Right atrium auricular region (tissue), 2 donors: ENCODE measurements around the gene BBS9. TPM values are rescaled to one million over a fixed set of nuclear protein-coding genes. Genes with fewer than 3 reads are reported as not detected.

ENCODE experiments used
- DNase-seq: peaks from one replicate; pipeline ENCODE4 v3.0.0-alpha.2; 2019; ENCODE audit warnings: low spot score
- H3K27ac ChIP-seq, 2 donors: fragments of 200-600 bp; sonication (generic); 1 replicate in 1 of 2; 2 replicates in 1 of 2; pipeline ENCODE4 v1.5.1; 2016 to 2019
- H3K27me3 ChIP-seq, 2 donors: fragments of 200-600 bp; sonication (generic); one replicate each; pipeline versions ENCODE4 v1.5.1 to v1.6.0; 2017 to 2019
- H3K36me3 ChIP-seq: fragments of 200-600 bp; sonication (generic); one replicate; pipeline ENCODE4 v1.5.1; 2016
- H3K4me1 ChIP-seq, 2 donors: fragments of 200-600 bp; sonication (generic); one replicate each; pipeline versions ENCODE4 v1.5.1 to v1.6.0; 2017 to 2019
- H3K4me3 ChIP-seq, 2 donors: fragments of 200-600 bp; sonication (generic); 1 replicate in 1 of 2; 2 replicates in 1 of 2; pipeline ENCODE4 v1.5.1; 2017 to 2019; ENCODE audit warnings: mild to moderate bottlenecking in 1 of 2, moderate library complexity in 1 of 2
- H3K9me3 ChIP-seq, 2 donors: fragments of 200-600 bp; sonication (generic); one replicate each; pipeline ENCODE4 v1.5.1; 2019
- total RNA-seq, 2 donors: library from RNA; depleted of rRNA; stranded (reverse); fragments of >200 nt; gene quantifications; one replicate each; pipeline ENCODE4 v1.1.0, GENCODE V29; 2016
- TF ChIP-seq, protein P1 (sequence below), 2 donors: fragments of 200-600 bp; sonication (generic); IDR thresholded peaks; one replicate each; pipeline ENCODE4 v1.5.1; 2019; ENCODE audit warnings: antibody characterized with exemption in 2 of 2

The BBS9 gene
- total RNA-seq, 2 donors from 2014 or later = 13.3 to 13.8 TPM

DNA sequence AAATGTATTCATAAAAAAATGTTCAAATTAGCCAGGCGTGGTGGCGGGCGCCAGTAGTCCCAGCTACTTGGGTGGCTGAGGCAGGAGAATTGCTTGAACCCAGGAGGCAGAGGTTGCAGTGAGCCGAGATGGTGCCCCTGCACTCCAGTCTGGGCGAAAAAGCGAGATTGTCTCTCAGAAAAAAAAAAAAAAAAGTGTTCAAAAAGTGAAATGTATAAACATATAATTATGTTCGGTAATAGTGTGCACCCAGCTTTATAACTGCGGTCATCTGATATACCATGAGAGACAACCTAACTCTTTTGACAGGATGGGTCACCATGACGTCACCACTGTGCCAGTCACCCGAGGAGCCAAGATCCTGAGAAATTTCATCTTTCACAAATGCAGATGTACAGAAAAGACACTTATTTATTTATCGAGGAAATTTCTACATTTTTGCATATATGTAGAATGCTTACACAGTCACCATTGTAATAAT lies 19.6 kb upstream of the BBS9 start:
- no peaks in the 10 kb centered on the region for H3K27me3 ChIP-seq
- peak overlapping the region; percentile 19 to 41 for H3K27ac ChIP-seq
- no peaks in the 10 kb centered on the region for H3K36me3 ChIP-seq
- no peak for DNase-seq
- H3K9me3 ChIP-seq = no peaks in the 10 kb centered on the region
- H3K4me1 ChIP-seq = peaks cover 0 to 37% of the 10 kb centered on the region in 2 donors
- H3K4me3 ChIP-seq = peak overlapping the region; percentile 94 to 96
- TF ChIP-seq, protein P1, sequence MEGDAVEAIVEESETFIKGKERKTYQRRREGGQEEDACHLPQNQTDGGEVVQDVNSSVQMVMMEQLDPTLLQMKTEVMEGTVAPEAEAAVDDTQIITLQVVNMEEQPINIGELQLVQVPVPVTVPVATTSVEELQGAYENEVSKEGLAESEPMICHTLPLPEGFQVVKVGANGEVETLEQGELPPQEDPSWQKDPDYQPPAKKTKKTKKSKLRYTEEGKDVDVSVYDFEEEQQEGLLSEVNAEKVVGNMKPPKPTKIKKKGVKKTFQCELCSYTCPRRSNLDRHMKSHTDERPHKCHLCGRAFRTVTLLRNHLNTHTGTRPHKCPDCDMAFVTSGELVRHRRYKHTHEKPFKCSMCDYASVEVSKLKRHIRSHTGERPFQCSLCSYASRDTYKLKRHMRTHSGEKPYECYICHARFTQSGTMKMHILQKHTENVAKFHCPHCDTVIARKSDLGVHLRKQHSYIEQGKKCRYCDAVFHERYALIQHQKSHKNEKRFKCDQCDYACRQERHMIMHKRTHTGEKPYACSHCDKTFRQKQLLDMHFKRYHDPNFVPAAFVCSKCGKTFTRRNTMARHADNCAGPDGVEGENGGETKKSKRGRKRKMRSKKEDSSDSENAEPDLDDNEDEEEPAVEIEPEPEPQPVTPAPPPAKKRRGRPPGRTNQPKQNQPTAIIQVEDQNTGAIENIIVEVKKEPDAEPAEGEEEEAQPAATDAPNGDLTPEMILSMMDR (IDR thresholded peaks at IDR 0.05) = no peak

DNA sequence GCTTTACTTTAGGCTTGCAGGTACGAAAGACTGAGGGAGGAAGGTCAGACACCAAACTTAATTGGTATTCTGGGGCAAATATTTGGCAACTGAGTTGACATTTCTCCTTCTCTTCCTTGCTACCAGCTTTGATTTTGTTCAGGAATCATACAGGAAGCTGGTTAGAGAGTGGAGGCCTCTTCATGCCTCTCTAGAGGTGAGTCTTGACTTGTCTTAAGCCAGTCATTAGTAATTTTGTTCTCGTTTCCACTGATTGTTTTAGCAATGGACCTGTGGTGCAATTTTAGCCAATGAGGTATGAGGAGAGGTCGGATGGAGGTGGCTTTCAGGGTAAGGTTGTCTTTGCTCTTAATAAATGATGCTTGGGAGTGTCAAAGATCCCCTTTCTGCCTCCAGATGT lies 17.8 kb upstream of the BBS9 start:
- H3K9me3 ChIP-seq = no peaks in the 10 kb centered on the region
- H3K27me3 ChIP-seq = no peaks in the 10 kb centered on the region
- no peak overlapping the region for H3K4me3 ChIP-seq
- no peak overlapping the region for H3K27ac ChIP-seq
- DNase-seq = no peak
- peaks cover 0 to 24% of the 10 kb centered on the region in 2 donors for H3K4me1 ChIP-seq
- TF ChIP-seq, protein P1 (IDR thresholded peaks at IDR 0.05) = no peak
- no peaks in the 10 kb centered on the region for H3K36me3 ChIP-seq

DNA sequence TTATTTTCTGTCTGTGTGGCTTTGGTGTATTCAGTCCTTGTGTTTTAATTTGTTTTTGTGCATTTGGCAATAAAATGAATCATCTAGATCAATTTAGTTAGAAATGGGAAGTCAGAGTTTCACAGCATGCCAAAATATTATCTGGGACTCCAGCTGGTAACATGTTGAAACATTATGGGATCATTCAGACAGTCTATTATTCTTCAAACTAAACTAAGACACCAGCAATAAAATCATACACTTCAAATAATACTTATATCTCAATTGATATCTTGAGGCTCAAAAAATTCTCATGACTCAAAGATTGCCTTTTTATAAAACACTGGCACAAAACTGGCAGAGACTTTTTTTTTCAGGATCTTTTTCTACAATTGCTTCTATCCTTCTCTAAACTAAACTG lies 14.4 kb upstream of the BBS9 start:
- no peaks in the 10 kb centered on the region for H3K27me3 ChIP-seq
- H3K4me1 ChIP-seq = no peaks in the 10 kb centered on the region
- DNase-seq = no peak

DNA sequence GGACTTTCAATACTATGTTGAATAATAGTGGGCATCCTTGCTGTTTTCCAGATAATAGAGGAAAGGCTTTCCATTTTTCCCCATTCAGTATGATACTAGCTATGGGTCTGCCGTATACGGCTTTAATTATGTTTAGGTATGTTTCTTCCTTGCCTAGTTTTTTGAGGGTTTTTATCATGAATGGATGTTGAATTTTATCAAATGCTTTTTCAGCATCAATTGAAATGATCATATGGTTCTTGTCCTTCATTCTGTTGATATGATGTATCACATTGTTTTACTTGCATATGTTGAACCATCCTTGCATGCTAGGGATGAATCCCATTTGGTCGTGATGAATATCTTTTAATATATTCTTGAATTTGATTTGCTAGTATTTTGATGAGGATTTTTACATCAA lies 11.0 kb upstream of the BBS9 start:
- TF ChIP-seq, protein P1 (IDR thresholded peaks at IDR 0.05) = no peak
- Histone ChIP-seq H3K27me3 (no peaks in the 10 kb centered on the region), H3K9me3 (peaks cover 0 to 8% of the 10 kb centered on the region in 2 donors), H3K4me3 (no peak overlapping the region), H3K36me3 (no peaks in the 10 kb centered on the region), H3K4me1 (no peaks in the 10 kb centered on the region), H3K27ac (no peak overlapping the region)
- DNase-seq = no peak

More for the DNA sequence above, 14.4 kb upstream of the BBS9 start:
- H3K9me3 ChIP-seq = peaks cover 0 to 8% of the 10 kb centered on the region in 2 donors
- no peak overlapping the region for H3K4me3 ChIP-seq
- H3K27ac ChIP-seq = no peak overlapping the region
- no peaks in the 10 kb centered on the region for H3K36me3 ChIP-seq
- TF ChIP-seq, protein P1 (IDR thresholded peaks at IDR 0.05) = no peak

DNA sequence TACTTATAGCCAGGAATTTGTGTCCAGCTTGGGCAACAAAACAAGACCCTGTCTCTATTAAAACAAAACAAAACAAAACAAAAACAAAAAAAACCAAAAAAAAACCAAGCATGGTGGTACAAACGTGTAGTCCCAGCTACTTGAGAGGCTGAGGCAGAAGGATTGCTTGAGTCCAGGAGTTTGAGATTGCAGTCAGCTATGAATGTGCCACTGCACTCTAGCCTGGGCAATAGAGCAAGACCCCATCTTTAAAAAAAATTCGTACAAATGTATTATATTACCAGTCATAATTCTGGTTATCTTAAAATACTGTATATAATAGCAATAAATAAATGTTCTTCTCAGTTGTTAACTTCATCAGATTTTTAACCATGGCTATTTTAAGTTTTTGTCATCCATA lies 2.3 kb upstream of the BBS9 start:
- Histone ChIP-seq H3K9me3 (no peaks in the 10 kb centered on the region), H3K4me3 (no peak overlapping the region), H3K36me3 (no peaks in the 10 kb centered on the region), H3K27me3 (no peaks in the 10 kb centered on the region), H3K27ac (no peak overlapping the region), H3K4me1 (peaks cover 0 to 15% of the 10 kb centered on the region in 2 donors)
- no peak for DNase-seq
- TF ChIP-seq, protein P1 (IDR thresholded peaks at IDR 0.05) = no peak

DNA sequence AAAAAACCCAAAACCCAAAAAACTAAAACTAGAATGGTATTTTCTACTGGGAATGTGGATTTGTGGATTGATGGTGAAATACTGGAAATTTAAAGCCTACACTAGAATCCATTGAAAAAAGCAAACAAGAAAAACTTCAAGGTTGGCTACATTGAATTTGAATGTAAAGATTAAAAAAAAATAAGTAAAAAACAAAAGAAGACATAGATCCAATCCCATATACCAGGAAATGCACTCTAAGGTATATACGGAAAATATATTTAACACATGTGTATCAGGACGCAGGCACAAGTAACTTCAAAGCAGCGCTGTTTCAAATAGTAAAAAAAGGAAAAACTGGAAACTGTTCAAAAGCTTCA lies 754 bp upstream of the BBS9 start:
- TF ChIP-seq, protein P1 (IDR thresholded peaks at IDR 0.05) = no peak
- Histone ChIP-seq H3K9me3 (no peaks in the 10 kb centered on the region), H3K27me3 (no peaks in the 10 kb centered on the region), H3K4me1 (peaks cover 0 to 15% of the 10 kb centered on the region in 2 donors), H3K36me3 (no peaks in the 10 kb centered on the region), H3K27ac (peak overlapping the region; percentile 83 to 86), H3K4me3 (peak overlapping the region; percentile 61 to 74)
- no peak for DNase-seq
